Mesenchymal stem cell (in vitro differentiated cells and primary cell): ENCODE results near the gene FAM163A.

ENCODE experiments used
- DNase-seq: peaks from one replicate; pipeline ENCODE4 v3.0.0-alpha.2; 2013
- H2AFZ ChIP-seq: one replicate; pipeline ENCODE4 v1.6.1; 2013; ENCODE audit warnings: low read depth, mild to moderate bottlenecking, control low read depth, inconsistent platforms, low read length, moderate library complexity
- H2AK5ac ChIP-seq: 2 replicates; pipeline ENCODE4 v1.6.1; 2013; ENCODE audit warnings: low read length, moderate library complexity, mild to moderate bottlenecking, inconsistent platforms; ENCODE audit not compliant: severe bottlenecking
- H2BK120ac ChIP-seq: one replicate; pipeline ENCODE4 v1.6.1; 2013; ENCODE audit warnings: low read depth, mild to moderate bottlenecking, inconsistent platforms, low read length, moderate library complexity
- H2BK12ac ChIP-seq, 2 experiments: one replicate each; pipeline ENCODE4 v1.6.1; 2013; ENCODE audit warnings: inconsistent platforms in 2 of 2, low read length in 2 of 2, mild to moderate bottlenecking in 2 of 2, moderate library complexity in 2 of 2, control low read depth in 1 of 2
- H2BK15ac ChIP-seq: one replicate; pipeline ENCODE4 v1.6.1; 2013; ENCODE audit warnings: mild to moderate bottlenecking, low read depth, inconsistent platforms; ENCODE audit not compliant: poor library complexity, severe bottlenecking
- H2BK5ac ChIP-seq: 2 replicates; pipeline ENCODE4 v1.6.1; 2013; ENCODE audit warnings: low read depth, mild to moderate bottlenecking, low read length, control low read depth, inconsistent platforms; ENCODE audit not compliant: poor library complexity, severe bottlenecking
- H3K14ac ChIP-seq, 2 experiments: one replicate each; pipeline ENCODE4 v1.6.1; 2013; ENCODE audit warnings: inconsistent platforms in 2 of 2, low read length in 2 of 2, control low read depth in 1 of 2, mild to moderate bottlenecking in 1 of 2, moderate library complexity in 1 of 2
- H3K18ac ChIP-seq, 2 experiments: one replicate each; pipeline ENCODE4 v1.6.1; 2013; ENCODE audit warnings: inconsistent platforms in 2 of 2, low read length in 2 of 2, control low read depth in 1 of 2, low read depth in 1 of 2, mild to moderate bottlenecking in 1 of 2
- H3K23ac ChIP-seq, 2 experiments: one replicate each; pipeline ENCODE4 v1.6.1; 2013; ENCODE audit warnings: inconsistent platforms in 2 of 2, low read length in 2 of 2, mild to moderate bottlenecking in 2 of 2, moderate library complexity in 2 of 2, control low read depth in 1 of 2
- H3K27ac ChIP-seq: 2 replicates; pipeline ENCODE4 v1.5.1; 2013; ENCODE audit warnings: mild to moderate bottlenecking, moderate library complexity, low read length, control low read depth, inconsistent platforms; ENCODE audit not compliant: poor library complexity, severe bottlenecking
- H3K27me3 ChIP-seq, 2 experiments: 2 replicates each; pipeline versions ENCODE4 v1.6.1 to v1.7.0; 2013; ENCODE audit warnings: low read length in 2 of 2, mild to moderate bottlenecking in 2 of 2, moderate library complexity in 2 of 2, control low read depth in 1 of 2, inconsistent platforms in 1 of 2; ENCODE audit not compliant: control insufficient read depth in 1 of 2, insufficient read depth in 1 of 2
- H3K36me3 ChIP-seq, 2 experiments: 2 replicates each; pipeline versions ENCODE4 v1.6.1 to v1.7.0; 2013; ENCODE audit warnings: low read length in 2 of 2, control low read depth in 1 of 2, inconsistent platforms in 1 of 2, low read depth in 1 of 2, mild to moderate bottlenecking in 1 of 2; ENCODE audit not compliant: insufficient read depth in 2 of 2, control insufficient read depth in 1 of 2
- H3K4ac ChIP-seq, 2 experiments: one replicate each; pipeline ENCODE4 v1.6.1; 2013; ENCODE audit warnings: inconsistent platforms in 2 of 2, low read length in 2 of 2, mild to moderate bottlenecking in 2 of 2, moderate library complexity in 2 of 2, control low read depth in 1 of 2, low read depth in 1 of 2
- H3K4me1 ChIP-seq: 2 replicates; pipeline ENCODE4 v1.6.1; 2013; ENCODE audit warnings: low read depth, low read length, control low read depth; ENCODE audit not compliant: control insufficient read depth, insufficient read depth
- H3K4me2 ChIP-seq: 2 replicates; pipeline ENCODE4 v1.6.1; 2013; ENCODE audit warnings: low read length, mild to moderate bottlenecking, inconsistent platforms; ENCODE audit not compliant: poor library complexity, severe bottlenecking
- H3K4me3 ChIP-seq, 2 experiments: 2 replicates each; pipeline versions ENCODE4 v1.5.1 to v1.7.0; 2013; ENCODE audit warnings: low read length in 2 of 2, mild to moderate bottlenecking in 2 of 2, control low read depth in 1 of 2, low read depth in 1 of 2; ENCODE audit not compliant: insufficient read depth in 1 of 2
- H3K79me1 ChIP-seq: replicated peaks from 2 replicates; pipeline ENCODE4 v1.6.1; 2013; ENCODE audit warnings: mild to moderate bottlenecking, control low read depth, low read length, inconsistent platforms; ENCODE audit not compliant: poor library complexity, severe bottlenecking
- H3K9ac ChIP-seq: 2 replicates; pipeline ENCODE4 v1.7.0; 2013; ENCODE audit warnings: mild to moderate bottlenecking, low read length, moderate library complexity
- H3K9me3 ChIP-seq: 2 replicates; pipeline ENCODE4 v1.7.0; 2013; ENCODE audit warnings: mild to moderate bottlenecking, low read length; ENCODE audit not compliant: control insufficient read depth
- H4K8ac ChIP-seq: one replicate; pipeline ENCODE4 v1.6.1; 2013; ENCODE audit warnings: inconsistent platforms, mild to moderate bottlenecking, low read length, moderate library complexity
- H4K91ac ChIP-seq: one replicate; pipeline ENCODE4 v1.6.1; 2013; ENCODE audit warnings: mild to moderate bottlenecking, low read length, inconsistent platforms
- WGBS: methylation state at CpG from one replicate; pipeline ENCODE4 v1.1.7; 2013; ENCODE audit warnings: mixed read lengths; 5-methylcytosine and 5-hydroxymethylcytosine counted together

The FAM163A gene

DNA sequence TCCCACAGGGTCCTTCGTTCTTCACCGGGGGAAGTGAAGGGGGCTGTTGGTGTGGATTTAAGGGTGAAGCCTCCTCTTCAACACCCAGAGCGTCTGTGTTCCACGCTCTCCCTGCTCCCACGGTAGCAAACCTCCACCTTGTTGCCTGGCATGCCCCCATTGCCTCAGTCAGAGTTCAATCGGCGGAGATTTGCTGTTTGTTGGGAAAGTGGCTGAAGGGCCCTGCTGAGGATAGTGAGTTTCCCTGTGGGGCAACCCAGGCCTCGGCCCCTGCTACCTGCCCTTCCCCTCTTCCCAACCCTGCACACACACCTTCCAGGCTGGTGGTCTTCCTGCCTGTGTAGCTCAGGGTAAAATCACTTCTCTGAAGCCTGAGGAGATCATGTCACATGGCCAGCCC is 74.0 kb downstream of the FAM163A start:
- Histone ChIP-seq H2AK5ac (no peak overlapping the region), H3K36me3 (no peaks in the 10 kb centered on the region), H2BK120ac (no peak overlapping the region), H2BK12ac (no peak overlapping the region), H4K8ac (no peak overlapping the region), H3K4me2 (no peak overlapping the region), H4K91ac (no peak overlapping the region), H3K14ac (no peak overlapping the region), H3K4me1 (peaks cover 30% of the 10 kb centered on the region), H3K9me3 (no peaks in the 10 kb centered on the region), H3K9ac (no peak overlapping the region), H2AFZ (no peak overlapping the region), H3K4me3 (no peak overlapping the region), H3K23ac (no peak overlapping the region), H3K27me3 (peaks cover 27 to 56% of the 10 kb centered on the region in 2 experiments), H3K27ac (no peak overlapping the region), H3K18ac (no peak overlapping the region), H3K79me1 (no peaks in the 10 kb centered on the region), H2BK15ac (no peak overlapping the region), H3K4ac (no peak overlapping the region), H2BK5ac (no peak overlapping the region)
- WGBS, result 96% methylated on average over 8 of the region's 8 CpGs
- no peak for DNase-seq

DNA sequence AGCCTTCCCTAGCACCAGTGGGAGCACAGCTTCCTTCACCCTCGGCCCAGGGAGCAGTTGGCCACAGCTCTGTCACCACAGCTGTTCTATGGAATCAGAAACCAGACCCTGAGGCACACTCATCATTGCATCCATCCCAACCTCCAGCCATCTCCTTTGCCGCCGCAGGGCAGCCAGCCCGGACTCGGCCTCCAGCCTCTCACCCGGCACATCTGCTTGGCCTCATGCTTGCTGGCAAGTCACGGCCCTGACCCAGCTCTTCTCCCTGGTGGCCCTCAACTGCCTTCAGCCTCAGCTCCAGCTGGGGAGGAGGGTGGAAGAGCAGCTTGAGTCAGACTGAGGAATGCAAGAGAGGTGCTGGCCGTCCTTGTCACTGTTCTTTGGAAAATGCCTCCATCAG is 74.7 kb downstream of the FAM163A start:
- Histone ChIP-seq H3K14ac (peak overlapping the region in 1 of 2 experiments; percentile 69), H2AK5ac (no peak overlapping the region), H3K18ac (no peak overlapping the region), H3K23ac (no peak overlapping the region), H3K79me1 (no peaks in the 10 kb centered on the region), H3K4ac (no peak overlapping the region), H3K4me2 (no peak overlapping the region), H4K91ac (no peak overlapping the region), H3K36me3 (no peaks in the 10 kb centered on the region), H3K9ac (no peak overlapping the region), H3K4me1 (peaks cover 30% of the 10 kb centered on the region), H2BK120ac (no peak overlapping the region), H4K8ac (no peak overlapping the region), H2AFZ (peak overlapping the region; percentile 23), H3K27ac (no peak overlapping the region), H3K4me3 (no peak overlapping the region), H3K9me3 (no peaks in the 10 kb centered on the region), H2BK5ac (no peak overlapping the region), H2BK12ac (no peak overlapping the region), H2BK15ac (no peak overlapping the region), H3K27me3 (peaks cover 19 to 52% of the 10 kb centered on the region in 2 experiments)
- peak; percentile 25 for DNase-seq
- 71% methylated on average over 8 of the region's 8 CpGs for WGBS

- Histone ChIP-seq H3K79me1 (no peaks in the 10 kb centered on the region), H2BK5ac (no peak overlapping the region), H3K23ac (no peak overlapping the region), H2BK15ac (no peak overlapping the region), H2AFZ (no peak overlapping the region), H3K14ac (no peak overlapping the region), H3K4me3 (no peak overlapping the region), H2BK120ac (no peak overlapping the region), H4K91ac (no peak overlapping the region), H2BK12ac (no peak overlapping the region), H3K4me2 (no peak overlapping the region), H3K27ac (no peak overlapping the region), H3K4me1 (peaks cover 30% of the 10 kb centered on the region), H3K4ac (no peak overlapping the region), H3K9ac (no peak overlapping the region), H3K36me3 (no peaks in the 10 kb centered on the region), H2AK5ac (no peak overlapping the region), H3K18ac (no peak overlapping the region), H3K27me3 (peaks cover 15 to 48% of the 10 kb centered on the region in 2 experiments), H4K8ac (no peak overlapping the region), H3K9me3 (no peaks in the 10 kb centered on the region)
- no peak for DNase-seq
- 92% methylated on average over 7 of the region's 7 CpGs for whole genome bisulfite sequencing
Observed at GRCh38 chr1:179818260-179818659, 75.2 kb downstream of the FAM163A start.

- Histone ChIP-seq H2BK15ac (no peak overlapping the region), H2AFZ (no peak overlapping the region), H3K23ac (no peak overlapping the region), H2BK5ac (no peak overlapping the region), H2BK12ac (no peak overlapping the region), H2BK120ac (no peak overlapping the region), H3K27me3 (peaks cover 10 to 43% of the 10 kb centered on the region in 2 experiments), H3K79me1 (no peaks in the 10 kb centered on the region), H3K4ac (no peak overlapping the region), H3K4me3 (no peak overlapping the region), H4K8ac (peak overlapping the region; percentile 27), H3K36me3 (no peaks in the 10 kb centered on the region), H3K4me1 (peaks cover 30% of the 10 kb centered on the region), H3K27ac (no peak overlapping the region), H4K91ac (no peak overlapping the region), H3K18ac (no peak overlapping the region), H3K4me2 (no peak overlapping the region), H3K14ac (no peak overlapping the region), H3K9me3 (no peaks in the 10 kb centered on the region), H3K9ac (no peak overlapping the region), H2AK5ac (no peak overlapping the region)
- no peak for DNase-seq
- 63% methylated on average over 12 of the region's 14 CpGs for WGBS
Observed at GRCh38 chr1:179818743-179819173, 75.7 kb downstream of the FAM163A start.
